HAP-1 (cell line): ENCODE measurements around the gene PRKAR1B.
"Not testable (repeated sequence)": the region's sequence is repeated elsewhere in the genome, so short reads cannot be mapped to it uniquely, and the experiment has no call there.

Experiments used
- DNase-seq, 2 experiments: peaks; one replicate each; pipeline ENCODE4 v3.0.0-alpha.2; 2016 to 2020; ENCODE audit warnings: low spot score in 2 of 2
- H3K27me3 ChIP-seq: fragments of 250-450 bp; sonication (Bioruptor Pico); 2 replicates; pipeline ENCODE4 v1.5.1; 2020; ENCODE audit warnings: low read depth, mild to moderate bottlenecking, moderate library complexity
- H3K36me3 ChIP-seq: fragments of 250-450 bp; sonication (Bioruptor Pico); replicated peaks from 2 replicates; pipeline ENCODE4 v1.5.1; 2020; ENCODE audit warnings: mild to moderate bottlenecking
- H3K4me1 ChIP-seq: fragments of 250-450 bp; sonication (Bioruptor Pico); 2 replicates; pipeline ENCODE4 v1.5.1; 2020; ENCODE audit warnings: mild to moderate bottlenecking
- H3K4me3 ChIP-seq: fragments of 250-450 bp; sonication (Bioruptor Pico); 2 replicates; pipeline ENCODE4 v1.5.1; 2020; ENCODE audit warnings: mild to moderate bottlenecking, moderate library complexity
- H3K9me3 ChIP-seq: fragments of 250-450 bp; sonication (Bioruptor Pico); 2 replicates; pipeline ENCODE4 v1.5.1; 2020; ENCODE audit warnings: mild to moderate bottlenecking, moderate library complexity
- in situ Hi-C: fragments of 300-500 bp; cut with MboI; formaldehyde crosslinking; loops from 3 replicates; pipeline ENCODE4 v1.14.3; 2020; ENCODE audit warnings: low sequenced_read_pairs, inconsistent platforms, mixed read lengths

PRKAR1B gene

GRCh38 chr7:664997-665735 is 61.9 kb downstream of the PRKAR1B start:
- no peaks in the 10 kb centered on the region for H3K36me3 ChIP-seq
- H3K4me3 ChIP-seq = no peak overlapping the region
- no peaks in the 10 kb centered on the region for H3K4me1 ChIP-seq
- H3K27me3 ChIP-seq = no peaks in the 10 kb centered on the region
- no peak for DNase-seq
- in situ Hi-C loops = no loop called here
- H3K9me3 ChIP-seq = no peaks in the 10 kb centered on the region

DNA sequence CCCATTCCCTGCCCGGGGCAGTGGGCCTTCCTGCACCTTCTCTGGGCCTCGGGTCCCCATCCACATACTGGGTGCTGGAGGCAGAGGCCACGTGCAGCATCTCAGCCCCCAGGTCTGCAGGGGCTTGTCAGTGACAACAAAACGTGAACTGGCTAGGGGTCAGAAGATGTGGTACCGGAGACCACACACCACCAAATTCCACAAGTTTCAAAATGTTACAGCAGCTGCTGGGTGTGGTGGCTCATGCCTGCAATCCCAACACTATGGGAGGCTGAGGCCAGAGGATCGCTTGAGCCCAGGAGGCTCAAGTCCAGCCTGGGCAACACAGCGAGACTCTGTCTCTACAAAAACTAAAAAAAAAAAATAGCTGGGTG is 62.7 kb downstream of the PRKAR1B start:
- Histone ChIP-seq H3K36me3 (no peaks in the 10 kb centered on the region), H3K4me3 (no peak overlapping the region), H3K4me1 (no peaks in the 10 kb centered on the region), H3K27me3 (no peaks in the 10 kb centered on the region), H3K9me3 (no peaks in the 10 kb centered on the region)
- DNase-seq = no peak
- in situ Hi-C loops = no loop called here

GRCh38 chr7:662576-662975 is 64.5 kb downstream of the PRKAR1B start:
- no peak overlapping the region for H3K4me3 ChIP-seq
- DNase-seq = no peak
- H3K4me1 ChIP-seq = no peaks in the 10 kb centered on the region
- in situ Hi-C loops = no loop called here
- H3K27me3 ChIP-seq = no peaks in the 10 kb centered on the region
- H3K9me3 ChIP-seq = no peaks in the 10 kb centered on the region
- no peaks in the 10 kb centered on the region for H3K36me3 ChIP-seq

DNA sequence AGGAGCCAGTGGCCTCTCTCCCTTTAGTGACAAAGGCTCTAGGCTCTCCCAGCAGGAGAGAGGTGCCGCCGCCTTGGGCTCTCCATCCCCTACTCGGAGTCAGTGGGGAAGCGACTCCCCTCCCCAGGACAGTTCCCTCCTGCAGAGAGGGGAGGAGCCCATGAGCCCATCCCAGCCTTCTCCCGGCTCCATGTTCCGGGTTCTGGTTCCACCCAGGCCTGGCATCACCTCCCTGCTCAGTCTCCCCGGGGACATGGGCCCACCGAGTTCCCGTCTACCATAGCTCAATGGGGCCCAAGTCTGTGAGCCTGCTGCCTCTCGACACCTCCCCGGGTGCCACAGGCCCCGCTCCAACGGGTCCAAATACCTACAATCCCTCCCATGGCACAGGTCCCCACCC is 67.1 kb downstream of the PRKAR1B start:
- Histone ChIP-seq H3K9me3 (no peaks in the 10 kb centered on the region), H3K27me3 (no peaks in the 10 kb centered on the region), H3K36me3 (no peaks in the 10 kb centered on the region; the same call in 1 of the 2 replicates), H3K4me1 (no peaks in the 10 kb centered on the region), H3K4me3 (no peak overlapping the region)
- no peak for DNase-seq
- in situ Hi-C loops = no loop called here

- H3K4me1 ChIP-seq = no peaks in the 10 kb centered on the region
- no peaks in the 10 kb centered on the region for H3K27me3 ChIP-seq
- in situ Hi-C loops = no loop called here
- H3K4me3 ChIP-seq = no peak overlapping the region
- H3K36me3 ChIP-seq = no peaks in the 10 kb centered on the region; the same call in 1 of the 2 replicates
- no peaks in the 10 kb centered on the region for H3K9me3 ChIP-seq
- DNase-seq = no peak
Measured at GRCh38 chr7:659306-659847, 67.7 kb downstream of the PRKAR1B start.

GRCh38 chr7:657565-658119 is 69.4 kb downstream of the PRKAR1B start:
- in situ Hi-C loops = no loop called here

GRCh38 chr7:657010-657409 is 70.1 kb downstream of the PRKAR1B start:
- H3K36me3 ChIP-seq, DNase-seq, in situ Hi-C loops, H3K27me3 ChIP-seq, H3K4me3 ChIP-seq, H3K9me3 ChIP-seq, H3K4me1 ChIP-seq: not testable (repeated sequence)

More at GRCh38 chr7:657565-658119, 69.4 kb downstream of the PRKAR1B start:
- no peaks in the 10 kb centered on the region; the same call in 1 of the 2 replicates for H3K36me3 ChIP-seq
- H3K4me1 ChIP-seq = no peaks in the 10 kb centered on the region
- H3K4me3 ChIP-seq = no peak overlapping the region
- no peak for DNase-seq
- no peaks in the 10 kb centered on the region for H3K9me3 ChIP-seq
- no peaks in the 10 kb centered on the region for H3K27me3 ChIP-seq

DNA sequence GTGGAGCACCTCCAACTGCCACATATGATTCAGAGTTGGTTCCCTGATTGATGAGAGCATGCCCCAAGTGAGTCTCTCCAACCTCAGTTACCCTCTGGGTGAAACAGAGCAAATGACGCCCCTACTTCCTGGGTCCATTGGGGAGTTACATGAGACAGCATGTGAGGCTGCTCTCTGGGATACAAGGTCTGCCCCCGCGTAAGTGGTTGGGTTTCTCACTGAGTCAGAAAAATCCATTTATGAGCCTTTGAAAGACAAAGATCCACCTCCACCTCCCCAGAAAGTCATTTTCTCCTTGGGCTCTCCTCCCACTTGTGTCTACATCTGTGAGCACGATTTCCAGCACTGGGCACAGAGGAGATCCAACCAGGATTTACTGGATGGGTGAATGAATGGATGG is 71.3 kb downstream of the PRKAR1B start:
- Histone ChIP-seq H3K36me3 (no peaks in the 10 kb centered on the region; the same call in 1 of the 2 replicates), H3K27me3 (no peaks in the 10 kb centered on the region), H3K4me3 (no peak overlapping the region), H3K9me3 (no peaks in the 10 kb centered on the region), H3K4me1 (no peaks in the 10 kb centered on the region)
- DNase-seq = no peak
- in situ Hi-C loops = no loop called here

DNA sequence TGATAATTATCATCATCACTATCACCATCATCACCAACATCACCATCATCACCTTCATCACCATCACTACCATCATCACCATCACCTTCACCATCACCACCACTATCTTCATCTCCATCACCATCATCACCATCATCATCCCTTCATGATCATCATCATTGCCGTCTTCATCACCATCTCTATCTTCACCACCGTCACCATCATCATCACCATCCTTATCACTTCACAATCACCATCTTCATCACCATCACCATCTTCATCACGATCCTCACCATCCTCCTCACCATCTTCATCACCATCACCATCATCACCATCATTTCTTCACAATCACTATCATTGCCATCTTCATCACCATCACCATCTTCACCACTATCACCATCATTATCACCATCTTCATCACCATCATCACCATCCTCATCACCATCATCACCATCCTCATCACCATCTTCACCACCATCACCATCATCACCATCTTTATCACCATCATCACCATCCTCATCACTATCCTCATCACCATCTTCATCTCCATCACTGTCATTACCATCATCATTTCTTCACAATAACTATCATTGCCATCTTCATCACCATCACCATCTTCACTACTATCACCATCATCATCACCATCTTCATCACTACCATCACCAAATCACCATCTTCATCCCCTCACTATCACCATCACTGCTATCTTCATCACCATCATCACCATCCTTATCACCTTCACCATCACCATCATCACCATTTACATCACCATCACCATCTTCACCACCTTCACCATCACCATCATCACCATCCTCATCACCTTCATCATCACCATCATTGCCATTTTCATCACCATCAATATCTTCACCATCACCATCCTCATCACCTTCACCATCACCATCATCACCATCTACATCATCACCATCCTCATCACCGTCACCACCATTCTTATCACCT is 73.0 kb downstream of the PRKAR1B start:
- Histone ChIP-seq H3K4me3 (no peak overlapping the region), H3K36me3 (no peaks in the 10 kb centered on the region; the same call in 1 of the 2 replicates), H3K4me1 (no peaks in the 10 kb centered on the region), H3K27me3 (no peaks in the 10 kb centered on the region), H3K9me3 (no peaks in the 10 kb centered on the region)
- no peak for DNase-seq
- in situ Hi-C loops = no loop called here

- no peak for DNase-seq
- no peaks in the 10 kb centered on the region for H3K9me3 ChIP-seq
- no peaks in the 10 kb centered on the region for H3K4me1 ChIP-seq
- H3K4me3 ChIP-seq = no peak overlapping the region
- in situ Hi-C loops = no loop called here
- H3K36me3 ChIP-seq = no peaks in the 10 kb centered on the region; the same call in 1 of the 2 replicates
- H3K27me3 ChIP-seq = no peaks in the 10 kb centered on the region
Measured at GRCh38 chr7:652881-653280, 74.2 kb downstream of the PRKAR1B start.

- DNase-seq, H3K9me3 ChIP-seq, H3K36me3 ChIP-seq, in situ Hi-C loops, H3K4me3 ChIP-seq, H3K27me3 ChIP-seq, H3K4me1 ChIP-seq: not testable (repeated sequence)
Measured at GRCh38 chr7:652167-652566, 74.9 kb downstream of the PRKAR1B start.

DNA sequence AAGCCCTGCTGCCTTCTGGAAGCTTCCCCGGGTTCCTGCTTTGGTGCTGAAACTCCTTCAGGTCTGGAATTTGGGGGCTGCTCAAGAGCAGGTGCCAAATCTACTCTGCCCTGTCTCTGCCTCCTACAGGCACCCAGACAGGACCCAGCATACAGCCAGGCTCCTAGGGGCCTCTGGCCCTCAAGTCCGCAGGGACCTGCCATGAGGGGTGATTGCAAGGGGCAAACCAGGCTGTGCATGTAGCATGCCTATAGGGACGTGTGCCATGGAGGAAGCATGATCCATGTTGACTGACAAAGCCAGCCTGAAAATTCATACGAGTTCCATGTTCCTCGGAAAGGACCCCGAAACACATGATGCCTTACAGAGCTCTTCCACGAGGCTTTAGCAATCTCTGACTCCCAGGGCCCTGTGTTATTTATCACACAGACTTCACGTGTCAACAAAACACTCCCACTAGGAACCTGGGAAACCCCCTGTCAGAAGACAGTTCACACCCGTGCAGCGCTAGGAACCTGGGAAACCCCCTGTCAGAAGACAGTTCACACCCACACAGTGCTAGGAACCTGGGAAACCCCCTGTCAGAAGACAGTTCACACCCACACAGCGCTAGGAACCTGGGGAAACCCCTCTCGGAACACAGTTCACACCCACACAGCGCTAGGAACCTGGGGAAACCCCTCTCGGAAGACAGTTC is 75.9 kb downstream of the PRKAR1B start:
- no peaks in the 10 kb centered on the region for H3K27me3 ChIP-seq
- no peak overlapping the region for H3K4me3 ChIP-seq
- no peaks in the 10 kb centered on the region for H3K4me1 ChIP-seq
- no peaks in the 10 kb centered on the region; the same call in 1 of the 2 replicates for H3K36me3 ChIP-seq
- no peaks in the 10 kb centered on the region for H3K9me3 ChIP-seq
- in situ Hi-C loops = no loop called here
- DNase-seq = no peak

GRCh38 chr7:650339-651031 is 76.6 kb downstream of the PRKAR1B start:
- no peaks in the 10 kb centered on the region for H3K4me1 ChIP-seq
- H3K4me3 ChIP-seq = no peak overlapping the region
- H3K9me3 ChIP-seq = no peaks in the 10 kb centered on the region
- in situ Hi-C loops = no loop called here
- DNase-seq = no peak
- no peaks in the 10 kb centered on the region for H3K27me3 ChIP-seq
- H3K36me3 ChIP-seq = no peaks in the 10 kb centered on the region
